KG1 (cell line): ENCODE data around the gene ERC2.

Experiments
- DNase-seq: peaks from one replicate; lab custom pipeline; 2025; lab: John Stamatoyannopoulos, UW

Gene ERC2

GRCh38 chr3:55742022-55742831 is 726.0 kb downstream of the ERC2 start:
- no peak for DNase-seq

DNA sequence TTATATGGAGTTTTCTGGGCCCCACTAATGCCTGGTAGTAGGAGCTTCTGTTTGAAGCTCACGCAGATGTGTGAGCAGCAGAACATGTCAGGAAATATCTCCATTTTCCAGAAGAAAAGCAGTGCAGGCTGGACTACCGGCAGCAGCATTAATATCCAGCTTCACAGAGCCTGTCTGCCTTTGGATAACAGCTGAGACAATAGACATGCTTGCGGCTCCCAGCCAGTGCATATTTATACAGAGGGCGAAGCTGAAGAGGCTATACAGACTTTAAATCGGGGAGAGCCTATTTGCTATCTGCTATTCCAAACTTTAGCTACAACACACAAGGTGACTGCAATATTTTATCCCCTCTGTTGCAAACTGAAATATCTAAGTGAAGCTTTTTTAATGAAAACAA is 731.1 kb downstream of the ERC2 start:
- no peak for DNase-seq

GRCh38 chr3:55735976-55736375 is 732.3 kb downstream of the ERC2 start:
- no peak for DNase-seq

- no peak for DNase-seq
These were observed 736.5 kb downstream of the ERC2 start for GRCh38 chr3:55731741-55732140.

- DNase-seq: no peak
These were observed 738.7 kb downstream of the ERC2 start for GRCh38 chr3:55729546-55729945.

DNA sequence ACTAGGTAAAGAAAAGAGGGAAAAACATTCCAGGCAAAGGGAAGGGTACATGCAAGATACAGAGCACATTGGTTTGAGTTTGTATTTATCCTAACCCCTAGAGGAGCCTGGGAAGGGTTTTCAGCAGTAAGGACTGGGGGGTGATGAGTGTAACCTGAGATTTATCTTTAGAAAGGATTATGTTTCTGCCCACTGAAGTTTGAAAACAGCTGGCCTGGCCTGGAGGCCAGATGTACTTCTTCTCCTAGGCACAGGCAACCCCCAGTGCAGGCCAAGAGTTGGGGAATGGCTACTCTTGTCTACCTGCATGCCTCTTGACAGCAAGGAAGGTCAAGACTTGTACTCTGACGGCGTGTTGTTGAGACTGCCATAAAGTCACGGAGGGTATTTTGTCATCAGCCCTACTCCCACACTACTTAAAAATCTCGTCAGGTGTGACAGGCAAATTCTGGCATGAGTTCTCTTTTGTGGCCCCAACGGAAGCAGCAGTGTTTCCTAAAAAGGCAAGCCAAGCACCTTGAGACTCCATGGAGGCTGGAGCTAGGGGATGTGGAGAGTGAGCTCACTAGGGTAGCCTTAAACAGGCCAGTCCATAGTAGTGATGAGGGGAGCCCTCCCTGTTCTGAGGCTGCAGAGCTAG is 739.7 kb downstream of the ERC2 start:
- no peak for DNase-seq

DNA sequence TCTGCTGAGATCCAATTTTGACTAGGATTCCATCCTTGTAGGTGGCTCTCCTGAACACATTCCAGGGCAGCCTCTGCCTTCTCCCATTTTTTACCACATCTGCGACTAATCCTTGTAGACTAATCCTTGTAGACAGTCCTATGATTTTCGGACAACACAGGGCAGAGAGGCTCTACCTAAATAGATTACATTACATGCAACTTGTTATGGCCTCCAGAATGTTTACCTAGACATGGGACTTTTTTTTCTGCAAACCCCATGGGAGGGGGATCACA is 741.8 kb downstream of the ERC2 start:
- DNase-seq: no peak

GRCh38 chr3:55725681-55726500 is 742.4 kb downstream of the ERC2 start:
- no peak for DNase-seq

GRCh38 chr3:55724821-55725220 is 743.4 kb downstream of the ERC2 start:
- no peak for DNase-seq

- no peak for DNase-seq
These were observed 743.9 kb downstream of the ERC2 start for GRCh38 chr3:55724407-55724784.

GRCh38 chr3:55723653-55724406 is 744.4 kb downstream of the ERC2 start:
- DNase-seq: no peak

DNA sequence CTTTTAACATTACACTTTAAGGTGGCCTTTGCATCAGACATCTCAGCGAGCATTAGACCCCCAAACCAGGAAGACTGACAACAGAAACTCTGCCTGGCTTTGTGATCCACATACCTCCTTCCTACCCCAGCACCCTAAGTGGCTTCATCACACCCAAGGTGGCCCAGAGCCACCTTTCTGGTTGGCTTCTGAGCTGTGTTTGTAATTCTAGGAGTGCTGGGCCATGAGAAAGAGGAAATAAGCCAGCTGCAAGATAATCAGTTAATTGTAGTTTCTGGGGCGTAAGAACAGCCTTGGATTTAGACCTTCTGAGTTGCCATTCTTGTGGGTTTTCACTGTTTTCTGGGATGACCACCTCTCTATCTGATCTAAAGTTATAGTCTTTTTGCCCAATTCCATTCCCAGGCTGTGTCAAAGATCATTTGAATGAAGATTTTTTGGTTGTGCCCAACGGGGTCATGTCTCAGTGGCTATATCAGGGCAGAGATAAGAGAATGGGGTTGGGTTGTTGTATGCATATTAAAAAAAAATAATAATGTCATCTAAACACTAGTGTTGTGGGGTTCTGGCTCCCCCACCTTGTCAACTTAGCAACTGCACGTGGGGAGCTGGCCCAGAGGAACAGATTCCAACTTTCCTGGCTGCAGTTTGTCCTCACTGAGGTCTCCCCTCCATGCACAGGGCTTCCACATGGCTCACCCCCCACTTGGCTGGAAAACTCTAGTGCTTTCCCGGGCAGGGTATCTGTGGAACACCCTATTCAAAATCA is 746.4 kb downstream of the ERC2 start:
- DNase-seq: no peak

- no peak for DNase-seq
These were observed 747.7 kb downstream of the ERC2 start for GRCh38 chr3:55720614-55721013.

- DNase-seq: no peak
These were observed 748.8 kb downstream of the ERC2 start for GRCh38 chr3:55719508-55719907.

- no peak for DNase-seq
These were observed 749.3 kb downstream of the ERC2 start for GRCh38 chr3:55719006-55719405.

GRCh38 chr3:55718521-55718921 is 749.7 kb downstream of the ERC2 start:
- DNase-seq: no peak

GRCh38 chr3:55718074-55718473 is 750.2 kb downstream of the ERC2 start:
- DNase-seq: no peak

- no peak for DNase-seq
These were observed 750.8 kb downstream of the ERC2 start for GRCh38 chr3:55717481-55717880.

DNA sequence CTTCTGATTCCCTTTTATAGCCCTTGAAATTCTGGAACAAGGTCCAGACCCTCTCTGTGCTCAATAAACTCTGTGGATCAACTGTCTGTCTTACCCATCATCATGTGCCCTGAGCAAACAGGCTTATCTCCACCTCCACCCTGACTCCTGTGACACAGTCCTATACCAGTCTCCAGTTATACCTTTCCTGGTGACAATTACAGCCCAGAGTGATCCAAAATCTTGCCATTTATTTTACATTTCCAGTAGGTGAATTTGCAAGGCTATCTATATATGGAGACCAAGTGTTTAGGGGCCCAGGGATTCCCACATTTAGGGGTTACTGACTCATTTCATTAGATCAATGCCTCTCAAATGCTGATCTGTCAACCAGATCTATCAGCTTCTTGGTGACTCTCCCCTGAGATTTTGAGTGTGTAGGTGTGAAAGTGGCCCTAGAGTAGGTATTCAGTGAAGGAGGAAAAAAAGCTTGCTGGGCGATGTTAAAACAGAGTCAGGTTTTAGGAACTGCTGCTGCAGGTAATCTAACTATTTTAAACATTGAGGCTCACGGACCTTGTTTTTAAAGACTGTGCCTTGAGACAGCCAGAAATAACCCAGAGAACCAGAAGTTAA is 751.5 kb downstream of the ERC2 start:
- DNase-seq: no peak

DNA sequence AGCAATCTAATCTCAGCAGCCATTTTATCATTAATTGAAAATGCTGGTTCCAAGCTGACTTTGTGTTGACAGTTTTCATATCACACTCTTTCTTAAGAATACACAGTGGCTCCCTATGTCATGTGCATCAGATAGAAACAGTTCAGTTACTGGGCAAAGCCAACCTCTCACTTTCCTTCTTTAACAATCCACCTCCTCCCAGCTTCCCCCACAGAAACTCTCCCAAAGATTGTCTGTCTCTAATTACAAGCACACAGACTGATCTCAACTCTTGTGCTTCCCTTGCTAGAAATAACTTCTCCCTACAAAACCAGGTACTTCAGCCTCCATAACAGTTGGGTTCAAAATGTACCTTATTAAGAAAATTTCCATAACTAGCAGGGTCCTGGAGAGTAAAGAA is 752.2 kb downstream of the ERC2 start:
- DNase-seq: no peak

DNA sequence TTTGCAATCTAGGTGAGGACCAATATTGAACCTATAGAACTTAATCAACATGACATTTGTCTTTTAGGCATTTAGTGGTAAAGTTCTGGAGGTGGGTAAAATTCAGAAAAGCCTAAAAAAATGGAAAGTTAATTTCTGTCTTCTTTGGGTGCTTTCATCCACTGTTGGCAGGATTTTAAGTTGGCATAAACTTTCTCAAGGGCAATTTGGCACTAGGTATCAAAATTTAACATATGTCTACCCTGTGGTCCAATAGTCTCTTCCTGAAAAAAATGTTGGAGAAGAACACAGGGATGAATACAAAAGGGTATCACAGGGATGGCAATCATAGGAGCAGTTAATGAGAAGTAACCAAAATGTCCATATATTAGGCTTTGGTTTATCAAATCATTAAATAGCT is 754.2 kb downstream of the ERC2 start:
- no peak for DNase-seq
